NCI-H748 treated with DMSO at 0.1 percent for 48 hours (cell line): Measurements from ENCODE around the gene GEMIN4.
"Not testable (repeated sequence)": the region's sequence is repeated elsewhere in the genome, so short reads cannot be mapped to it uniquely, and the experiment has no call there.

ENCODE experiments used
- DNase-seq: peaks from one replicate; lab custom pipeline; 2025; lab: John Stamatoyannopoulos, UW

The GEMIN4 gene

DNA sequence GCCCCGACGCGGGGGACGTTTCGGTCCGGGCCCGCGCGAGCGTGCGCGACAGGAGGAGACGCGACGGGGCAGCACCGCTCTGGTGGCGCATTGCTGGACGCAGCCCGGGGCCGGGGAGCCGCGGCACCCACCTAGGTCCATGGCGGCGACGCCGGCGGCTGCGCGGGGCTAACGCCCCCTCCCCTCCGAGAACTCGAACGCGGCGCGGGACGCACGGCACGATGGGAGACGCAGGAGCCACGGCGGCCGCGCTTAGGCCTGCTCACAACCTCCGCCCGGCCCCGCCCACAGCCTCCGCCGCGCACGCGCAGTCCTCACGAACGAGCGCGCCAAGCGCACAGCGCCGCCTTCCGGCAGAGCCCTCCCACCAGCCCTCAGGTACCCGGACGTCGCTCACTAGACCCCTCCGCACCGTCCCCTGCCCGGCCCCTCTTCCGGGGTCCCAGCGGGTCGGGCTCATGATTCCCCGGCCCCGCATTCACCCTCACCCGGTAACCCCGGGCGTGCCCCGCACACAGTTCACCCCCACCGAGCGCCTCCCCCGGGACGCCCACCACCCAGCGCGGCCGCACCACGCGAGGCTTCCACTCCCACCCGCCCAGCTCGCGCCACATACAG, at the start of gene GEMIN4:
TSS of gene GEMIN4 (minus strand) at position 263 of the 618 bp plus-strand sequence. CDS start at position 141, 122 bp downstream.
- DNase-seq: peak; percentile 90

- DNase-seq: no peak
These were observed 49.6 kb upstream of the GEMIN4 start for GRCh38 chr17:801660-802059.

GRCh38 chr17:800446-801242, 48.6 kb upstream of the GEMIN4 start:
- DNase-seq: no peak

DNA sequence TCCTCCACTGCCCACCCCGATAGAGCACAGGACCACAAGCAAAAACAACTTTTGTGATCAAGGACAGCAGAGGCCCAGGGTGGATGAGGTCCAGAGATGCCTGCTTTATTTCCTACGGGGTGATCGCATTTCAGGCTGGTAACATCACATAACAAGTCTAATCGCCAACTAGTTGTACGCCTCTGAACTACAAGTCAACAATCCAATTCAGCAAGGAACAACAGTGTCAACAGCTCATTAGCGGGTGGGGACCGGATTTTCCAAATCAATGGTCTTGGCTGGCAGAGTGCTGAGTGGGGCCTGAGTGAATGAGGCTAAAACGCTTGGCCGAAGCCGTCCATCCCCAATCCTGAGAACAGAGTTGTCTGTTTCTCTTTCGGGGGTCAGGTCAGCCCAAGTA, 47.2 kb upstream of the GEMIN4 start:
- DNase-seq: no peak

- no peak for DNase-seq
These were observed 46.2 kb upstream of the GEMIN4 start for GRCh38 chr17:798246-798645.

- DNase-seq: no peak
These were observed 45.3 kb upstream of the GEMIN4 start for GRCh38 chr17:797236-797840.

GRCh38 chr17:796609-797008, 44.5 kb upstream of the GEMIN4 start:
- no peak for DNase-seq

GRCh38 chr17:795721-796120, 43.7 kb upstream of the GEMIN4 start:
- no peak for DNase-seq

DNA sequence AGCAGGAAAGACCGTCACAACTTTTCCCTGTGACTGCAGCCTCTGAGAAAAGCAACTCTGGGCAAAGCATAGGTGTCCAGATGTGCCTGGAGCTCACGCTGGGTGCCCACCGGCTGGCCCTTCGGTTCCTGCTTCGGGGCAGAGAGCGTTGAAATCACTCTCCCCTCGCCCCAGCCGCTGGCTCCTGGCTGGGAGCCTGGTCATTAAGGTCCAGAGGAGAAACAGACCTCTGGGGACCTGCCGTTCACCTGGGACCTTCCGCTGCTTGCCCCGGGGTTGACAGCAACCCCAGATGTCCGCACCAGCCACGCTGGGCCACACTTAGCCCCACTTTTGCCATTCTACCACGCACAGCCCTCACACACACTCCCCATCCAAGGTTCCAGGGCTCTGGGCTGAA, 43.2 kb upstream of the GEMIN4 start:
- no peak for DNase-seq

DNA sequence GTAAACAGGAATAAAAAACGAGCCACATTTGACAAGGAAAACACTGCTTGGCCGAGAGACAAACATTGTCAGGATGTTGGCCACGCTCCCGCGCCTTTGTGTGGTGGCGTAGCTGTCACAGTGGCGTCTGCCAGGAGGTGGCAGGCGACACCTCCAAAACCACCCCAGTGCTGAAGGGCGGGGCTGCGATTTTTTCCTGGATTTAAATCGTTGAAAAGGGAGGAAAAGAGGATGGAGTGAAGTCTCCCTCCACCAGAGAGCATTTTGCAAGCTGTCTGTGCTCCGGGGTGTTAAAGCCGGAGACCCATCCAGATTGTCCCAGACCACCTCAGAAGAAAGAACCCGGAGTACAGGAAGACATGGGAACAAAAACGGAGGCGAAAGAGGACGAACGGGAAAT, 42.8 kb upstream of the GEMIN4 start:
- peak; percentile 40 for DNase-seq

- DNase-seq: no peak
These were observed 40.2 kb upstream of the GEMIN4 start for GRCh38 chr17:792277-792676.

DNA sequence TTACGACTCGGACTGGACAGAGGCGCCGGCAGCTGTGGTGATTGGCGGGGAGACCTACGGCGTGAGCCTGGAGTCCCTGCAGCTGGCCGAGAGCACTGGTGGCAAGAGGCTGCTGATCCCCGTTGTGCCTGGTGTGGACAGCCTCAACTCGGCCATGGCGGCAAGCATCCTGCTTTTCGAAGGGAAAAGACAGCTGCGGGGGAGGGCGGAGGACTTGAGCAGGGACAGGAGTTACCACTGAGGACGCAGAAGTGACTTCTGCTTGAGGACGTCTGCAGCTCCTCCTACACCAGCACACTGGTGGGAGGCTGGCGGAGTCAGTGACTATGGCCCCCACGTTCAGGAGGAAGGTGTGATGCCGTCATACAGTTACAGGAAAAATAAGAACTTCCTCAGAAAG, 39.8 kb upstream of the GEMIN4 start:
- DNase-seq: no peak

DNA sequence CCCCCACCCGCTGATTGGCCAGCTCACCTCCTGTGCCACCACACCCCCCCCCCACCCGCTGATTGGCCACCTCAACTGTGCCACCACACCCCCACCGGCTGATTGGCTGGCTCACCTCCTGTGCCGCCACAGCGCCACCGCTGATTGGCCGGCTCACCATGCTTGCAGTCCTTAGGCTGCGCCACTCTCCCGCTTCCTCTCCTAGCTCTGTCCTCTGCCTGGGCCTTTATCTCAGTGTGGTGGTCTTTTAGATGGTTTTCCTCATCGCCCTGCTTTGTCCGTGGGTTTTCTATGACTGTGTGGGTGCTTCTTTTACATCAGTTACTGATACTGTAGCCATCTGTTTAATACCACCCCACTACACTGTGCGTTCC, 38.8 kb upstream of the GEMIN4 start:
- not testable (repeated sequence) for DNase-seq

- DNase-seq: not testable (repeated sequence)
These were observed 38.1 kb upstream of the GEMIN4 start for GRCh38 chr17:789931-790873.

- no peak for DNase-seq
These were observed 37.2 kb upstream of the GEMIN4 start for GRCh38 chr17:789160-789840.

DNA sequence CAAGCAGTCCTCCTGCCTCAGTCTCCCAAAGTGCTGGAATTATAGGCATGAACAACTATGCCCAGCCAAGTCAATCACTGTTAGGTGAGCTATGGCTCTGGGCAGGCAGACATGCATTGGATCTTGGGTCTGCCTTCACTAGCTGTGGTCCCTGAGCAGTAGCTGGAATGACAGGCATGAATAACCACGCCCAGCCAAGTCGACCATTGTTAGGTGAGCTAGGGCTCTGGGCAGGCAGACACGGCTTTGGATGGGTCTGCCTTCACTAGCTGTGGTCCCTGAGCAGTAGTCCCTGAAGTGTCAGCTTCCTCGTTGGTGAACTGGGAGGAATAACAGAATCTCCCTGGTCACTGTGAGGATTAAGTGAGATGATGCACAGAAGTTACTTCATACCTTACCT, 36.5 kb upstream of the GEMIN4 start:
- no peak for DNase-seq

GRCh38 chr17:787641-788221, 35.7 kb upstream of the GEMIN4 start:
- DNase-seq: no peak

DNA sequence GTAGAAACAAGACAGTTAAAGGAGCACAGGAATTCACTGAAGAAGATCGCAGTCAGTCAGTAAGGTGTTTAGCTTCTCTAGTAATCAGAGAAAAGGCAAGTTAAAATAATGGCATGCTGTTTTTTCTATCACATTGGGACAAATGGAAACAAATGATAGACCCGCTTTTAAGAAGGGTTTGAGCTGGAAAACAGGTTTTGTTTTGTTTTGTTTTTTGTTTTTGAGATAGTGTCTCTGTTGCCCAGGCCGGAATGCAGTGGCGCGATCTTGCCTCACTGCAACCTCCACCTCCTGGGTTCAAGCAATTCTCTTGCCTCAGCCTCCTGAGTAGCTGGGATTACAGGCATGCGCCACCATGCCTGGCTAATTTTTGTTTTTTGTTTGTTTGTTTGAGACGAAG, 33.8 kb upstream of the GEMIN4 start:
- DNase-seq: not testable (repeated sequence)

- no peak for DNase-seq
These were observed 32.1 kb upstream of the GEMIN4 start for GRCh38 chr17:784143-784542.

GRCh38 chr17:781805-782731, 30.0 kb upstream of the GEMIN4 start, which contains the start of the genes GLOD4 and MRM3:
Gene GLOD4 (minus strand): TSS chr17:782280. CDS start chr17:782255, 25 bp downstream.
Gene MRM3 (plus strand): TSS chr17:782353. CDS start chr17:782379, 26 bp downstream.
- peak; percentile 66 for DNase-seq
